Lung (tissue), 12 donors: ENCODE data around the gene SPIRE1. TPM values are rescaled to one million over a fixed set of nuclear protein-coding genes. Genes with fewer than 3 reads are reported as not detected.
"Not testable (repeated sequence)": the region's sequence is repeated elsewhere in the genome, so short reads cannot be mapped to it uniquely, and the experiment has no call there.

Experiments
- ATAC-seq: fragments of 200-7000 bp; cut with Tn5 transposase; one replicate; pipeline ENCODE4 v1.9.1; 2020; ENCODE audit warnings: moderate number of reproducible peaks; ENCODE audit not compliant: insufficient read depth, low FRiP score
- DNase-seq, 3 donors: peaks; one replicate each; pipeline ENCODE4 v3.0.0-alpha.2; 2013 to 2017
- H3K27ac ChIP-seq, 2 donors: one replicate each; pipeline ENCODE4 v1.5.1; 2013; ENCODE audit warnings: mild to moderate bottlenecking in 2 of 2, moderate library complexity in 2 of 2, control low read depth in 1 of 2, inconsistent platforms in 1 of 2, low read depth in 1 of 2, low read length in 1 of 2
- H3K27me3 ChIP-seq, 3 donors: one replicate each; pipeline ENCODE4 v1.5.1; 2013; ENCODE audit warnings: low read length in 2 of 3; ENCODE audit not compliant: control insufficient read depth in 3 of 3, insufficient read depth in 3 of 3
- H3K36me3 ChIP-seq, 4 donors: one replicate each; pipeline ENCODE4 v1.5.1; 2013; ENCODE audit warnings: low read length in 4 of 4, mild to moderate bottlenecking in 1 of 4, moderate library complexity in 1 of 4; ENCODE audit not compliant: control insufficient read depth in 4 of 4, insufficient read depth in 4 of 4
- H3K4me1 ChIP-seq, 5 donors: one replicate each; pipeline ENCODE4 v1.5.1; 2013; ENCODE audit warnings: low read length in 5 of 5, mild to moderate bottlenecking in 2 of 5, moderate library complexity in 1 of 5; ENCODE audit not compliant: control insufficient read depth in 5 of 5, insufficient read depth in 5 of 5
- H3K4me3 ChIP-seq: one replicate; pipeline ENCODE4 v1.5.1; 2013; ENCODE audit warnings: mild to moderate bottlenecking, control low read depth, moderate library complexity
- H3K9ac ChIP-seq, 2 donors: one replicate each; pipeline ENCODE4 v1.5.1; 2013; ENCODE audit warnings: low read length in 2 of 2, control low read depth in 1 of 2; ENCODE audit not compliant: insufficient read depth in 1 of 2
- H3K9me3 ChIP-seq, 4 donors: one replicate each; pipeline ENCODE4 v1.5.1; 2013; ENCODE audit warnings: low read length in 3 of 4, mild to moderate bottlenecking in 1 of 4, moderate library complexity in 1 of 4; ENCODE audit not compliant: control insufficient read depth in 4 of 4, insufficient read depth in 3 of 4
- WGBS, 2 donors: extraction: QIAGEN DNeasy Blood & Tissue Kit; methylation state at CpG; one replicate each; pipeline ENCODE4 v1.1.7; 2013; 5-methylcytosine and 5-hydroxymethylcytosine counted together
- polyA plus RNA-seq, 2 donors: library from polyadenylated mRNA; stranded (reverse); fragments of 200-250 nt; gene quantifications; one replicate each; pipeline ENCODE4 v1.2.1, GENCODE V29; 2013
- total RNA-seq, 2 donors: library from RNA; depleted of rRNA in 1 of 2; stranded (reverse); fragments of >200 nt in 1 of 2; gene quantifications; one replicate each; pipeline ENCODE4 v1.2.1, GENCODE V29; 2014 to 2021
- TF ChIP-seq, protein P1 (sequence below): IDR thresholded peaks from 2 replicates; pipeline ENCODE4 v1.5.1; 2012; ENCODE audit warnings: mild to moderate bottlenecking; ENCODE audit errors: control extremely low read depth, extremely low read depth
- donor health status: control.
- donor health status: control.
- donor health status: Bipolar disorder and iron deficiency.
- donor health status: healthy.
- donor health status: DM: yes; HTN: yes; CAD: no.

SPIRE1 gene
- total and polyA plus RNA-seq, 4 donors = 8.7 to 34.0 (median 14.8) TPM

DNA sequence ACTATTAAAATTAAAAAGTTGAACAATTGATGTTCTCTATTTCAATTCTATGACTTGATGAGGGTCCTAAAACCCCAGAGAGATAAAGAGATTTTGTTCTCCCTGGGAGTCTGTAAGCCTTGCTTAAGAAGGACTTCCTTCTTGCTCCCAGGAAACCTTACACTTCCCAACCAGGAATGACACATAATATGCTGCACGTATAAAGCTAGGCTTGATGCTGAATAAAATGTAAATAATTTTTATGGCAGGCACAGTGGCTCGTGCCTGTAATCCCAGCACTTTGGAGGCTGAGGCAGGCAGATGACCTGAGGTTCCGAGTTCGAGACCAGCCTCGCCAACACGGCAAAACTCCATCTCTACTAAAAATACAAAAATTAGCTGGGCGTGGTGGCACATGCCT, 27.8 kb downstream of the SPIRE1 start:
- no peak for ATAC-seq

DNA sequence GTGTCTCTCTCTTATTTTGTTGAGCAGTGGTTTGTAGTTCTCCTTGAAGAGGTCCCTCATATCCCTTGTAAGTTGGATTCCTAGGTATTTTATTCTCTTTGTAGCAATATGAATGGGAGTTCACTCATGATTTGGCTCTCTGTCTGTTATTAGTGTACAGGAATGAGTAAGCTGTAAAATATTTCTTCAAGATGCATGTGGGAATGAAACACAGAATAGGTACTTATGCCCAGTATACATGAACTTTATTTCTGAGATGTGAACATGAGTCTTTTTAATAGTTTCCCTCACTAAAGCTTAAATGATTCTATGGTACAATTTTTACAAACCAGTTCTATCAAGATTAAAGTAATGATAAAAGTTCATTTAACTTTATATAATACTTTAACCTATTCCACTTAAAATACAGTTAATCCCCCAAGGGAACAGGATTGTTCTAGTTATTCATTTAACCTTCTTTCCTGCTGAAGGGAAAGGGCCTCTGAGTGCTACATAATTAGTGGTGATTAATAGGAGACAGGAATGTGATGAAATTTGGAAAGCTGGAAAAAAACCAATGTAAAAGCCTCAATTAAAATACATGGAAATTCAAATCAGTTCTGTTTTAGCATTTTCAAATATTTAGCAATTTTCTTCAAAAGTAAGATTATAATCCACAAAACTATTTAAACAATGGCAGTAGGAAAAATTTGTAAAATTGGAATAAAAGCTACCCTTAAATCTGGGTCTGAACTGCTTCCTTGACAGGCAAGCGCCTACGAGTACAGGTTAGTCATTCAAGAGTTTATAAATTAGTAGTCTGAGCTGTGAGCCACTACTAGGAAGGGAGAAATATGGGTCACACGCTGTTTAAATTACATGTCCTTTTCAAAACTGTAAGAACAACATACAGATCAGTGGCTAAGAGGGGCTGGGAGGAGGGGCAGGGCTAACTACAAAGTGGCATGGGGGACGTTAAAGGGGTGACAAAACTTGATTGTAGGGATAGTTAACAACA, 28.9 kb downstream of the SPIRE1 start:
- H3K27me3 ChIP-seq = no peaks in the 10 kb centered on the region
- TF ChIP-seq, protein P1, sequence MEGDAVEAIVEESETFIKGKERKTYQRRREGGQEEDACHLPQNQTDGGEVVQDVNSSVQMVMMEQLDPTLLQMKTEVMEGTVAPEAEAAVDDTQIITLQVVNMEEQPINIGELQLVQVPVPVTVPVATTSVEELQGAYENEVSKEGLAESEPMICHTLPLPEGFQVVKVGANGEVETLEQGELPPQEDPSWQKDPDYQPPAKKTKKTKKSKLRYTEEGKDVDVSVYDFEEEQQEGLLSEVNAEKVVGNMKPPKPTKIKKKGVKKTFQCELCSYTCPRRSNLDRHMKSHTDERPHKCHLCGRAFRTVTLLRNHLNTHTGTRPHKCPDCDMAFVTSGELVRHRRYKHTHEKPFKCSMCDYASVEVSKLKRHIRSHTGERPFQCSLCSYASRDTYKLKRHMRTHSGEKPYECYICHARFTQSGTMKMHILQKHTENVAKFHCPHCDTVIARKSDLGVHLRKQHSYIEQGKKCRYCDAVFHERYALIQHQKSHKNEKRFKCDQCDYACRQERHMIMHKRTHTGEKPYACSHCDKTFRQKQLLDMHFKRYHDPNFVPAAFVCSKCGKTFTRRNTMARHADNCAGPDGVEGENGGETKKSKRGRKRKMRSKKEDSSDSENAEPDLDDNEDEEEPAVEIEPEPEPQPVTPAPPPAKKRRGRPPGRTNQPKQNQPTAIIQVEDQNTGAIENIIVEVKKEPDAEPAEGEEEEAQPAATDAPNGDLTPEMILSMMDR = no peak
- no peak overlapping the region for H3K9ac ChIP-seq
- peaks cover 0 to 2% (median 0%) of the 10 kb centered on the region in 5 donors for H3K4me1 ChIP-seq
- peaks cover 0 to 1% (median 0%) of the 10 kb centered on the region in 4 donors for H3K36me3 ChIP-seq
- ATAC-seq = no peak
- DNase-seq = no peak
- no peak overlapping the region for H3K4me3 ChIP-seq
- H3K27ac ChIP-seq = no peak overlapping the region
- WGBS, 2 donors = 62 to 90% methylated on average over 4 of the region's 4 CpGs
- no peaks in the 10 kb centered on the region for H3K9me3 ChIP-seq

More for the DNA sequence above, 27.8 kb downstream of the SPIRE1 start:
- Histone ChIP-seq H3K27ac (no peak overlapping the region), H3K36me3 (peaks cover 0 to 1% (median 0%) of the 10 kb centered on the region in 4 donors), H3K9ac (no peak overlapping the region), H3K4me1 (peaks cover 0 to 1% (median 0%) of the 10 kb centered on the region in 5 donors), H3K9me3 (no peaks in the 10 kb centered on the region), H3K4me3 (no peak overlapping the region), H3K27me3 (no peaks in the 10 kb centered on the region)
- 94 to 95% methylated on average over 7 of the region's 7 CpGs for WGBS, 2 donors
- TF ChIP-seq, protein P1 = no peak
- DNase-seq = no peak

DNA sequence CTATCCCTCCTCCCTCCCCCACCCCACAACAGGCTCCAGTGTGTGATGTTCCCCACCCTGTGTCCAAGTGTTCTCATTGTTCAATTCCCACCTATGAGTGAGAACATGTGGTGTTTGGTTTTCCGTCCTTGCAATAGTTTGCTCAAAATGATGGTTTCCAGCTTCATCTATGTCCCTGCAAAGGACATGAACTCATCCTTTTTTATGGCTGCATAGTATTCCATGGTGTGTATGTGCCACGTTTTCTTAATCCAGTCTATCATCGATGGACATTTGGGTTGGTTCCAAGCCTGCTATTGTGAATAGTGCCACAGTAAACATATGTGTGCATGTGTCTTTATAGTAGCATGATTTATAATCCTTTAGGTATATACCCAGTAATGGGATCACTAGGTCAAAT, 30.7 kb downstream of the SPIRE1 start:
- H3K9ac ChIP-seq = not testable (repeated sequence)
- WGBS, 2 donors = 93 to 95% methylated on average over 3 of the region's 3 CpGs

DNA sequence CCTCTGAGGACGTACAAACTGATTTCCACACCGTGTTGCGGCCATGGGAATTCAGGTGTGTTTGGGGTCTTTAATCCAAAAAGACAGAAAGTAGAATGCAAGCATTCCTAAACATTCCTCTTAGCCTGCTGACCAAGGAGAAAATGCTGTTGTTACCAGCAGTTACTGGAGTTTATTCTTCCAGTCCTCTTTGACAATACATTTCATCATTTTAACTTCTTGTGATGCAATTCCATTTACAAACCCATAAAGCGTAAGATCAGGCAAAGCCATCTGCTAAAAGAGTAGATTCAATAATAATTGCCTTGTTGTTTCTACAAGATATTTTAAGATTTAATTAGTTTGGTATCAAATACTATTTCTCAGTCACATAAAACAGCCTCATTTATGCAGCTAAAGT, 32.7 kb downstream of the SPIRE1 start:
- Histone ChIP-seq H3K9me3 (no peaks in the 10 kb centered on the region), H3K9ac (no peak overlapping the region), H3K4me3 (no peak overlapping the region), H3K27ac (no peak overlapping the region), H3K36me3 (no peaks in the 10 kb centered on the region), H3K4me1 (peaks cover 0 to 2% (median 0%) of the 10 kb centered on the region in 5 donors), H3K27me3 (no peaks in the 10 kb centered on the region)
- peak in 2 of 3 donors; percentile 52 to 70 for DNase-seq
- ATAC-seq = no peak
- 46 to 80% methylated on average over 4 of the region's 4 CpGs for WGBS, 2 donors
- TF ChIP-seq, protein P1 = no peak

More for the DNA sequence above, 30.7 kb downstream of the SPIRE1 start:
- H3K4me1 ChIP-seq, H3K27ac ChIP-seq, DNase-seq, H3K4me3 ChIP-seq, H3K36me3 ChIP-seq, ATAC-seq, H3K27me3 ChIP-seq, H3K9me3 ChIP-seq: not testable (repeated sequence)
